Stimulated activated CD4-positive, alpha-beta T cell treated with anti-CD3 and anti-CD28 coated beads, Interleukin-12 subunit alpha, Interleukin-12 subunit beta, amount 100 ng/mL, for 24 hours (primary cell): ENCODE measurements around the gene CD7.
A peak's percentile ranks its signal among the peaks of the same experiment; 100 is the strongest.
"Not testable (repeated sequence)": the region's sequence is repeated elsewhere in the genome, so short reads cannot be mapped to it uniquely, and the experiment has no call there.

Experiments used
- DNase-seq, 2 experiments: peaks; one replicate each; pipeline ENCODE4 v3.0.0-alpha.2; 2020; ENCODE audit warnings: low read depth in 2 of 2

The CD7 gene

GRCh38 chr17:82317394-82318168 is at the start of gene CD7:
Gene CD7 (minus strand): TSS chr17:82317608. CDS start chr17:82317495, 113 bp downstream.
- peak in 1 of 2 experiments; percentile 71 for DNase-seq

GRCh38 chr17:82366749-82367148 is 49.3 kb upstream of the CD7 start:
- no peak for DNase-seq

- no peak for DNase-seq
Observed at GRCh38 chr17:82365606-82366295, 48.3 kb upstream of the CD7 start.

- no peak for DNase-seq
Observed at GRCh38 chr17:82361885-82362633, 44.7 kb upstream of the CD7 start.

GRCh38 chr17:82359451-82360074 is 42.2 kb upstream of the CD7 start:
- not testable (repeated sequence) for DNase-seq

GRCh38 chr17:82358465-82359350 is 41.3 kb upstream of the CD7 start, which contains the start of gene TEX19:
Gene TEX19 (plus strand): TSS chr17:82359247. CDS start chr17:82362151, 2,904 bp downstream.
- DNase-seq, result no peak

GRCh38 chr17:82357394-82357793 is 40.0 kb upstream of the CD7 start:
- no peak for DNase-seq

GRCh38 chr17:82356845-82357355 is 39.5 kb upstream of the CD7 start:
- no peak for DNase-seq

- DNase-seq, result no peak
Observed at GRCh38 chr17:82355770-82356427, 38.5 kb upstream of the CD7 start.

- no peak for DNase-seq
Observed at GRCh38 chr17:82354804-82355308, 37.4 kb upstream of the CD7 start.

- DNase-seq, result no peak
Observed at GRCh38 chr17:82353484-82353883, 36.1 kb upstream of the CD7 start.

GRCh38 chr17:82351713-82352488 is 34.5 kb upstream of the CD7 start:
- peak; percentile 65 to 80 for DNase-seq

- no peak for DNase-seq
Observed at GRCh38 chr17:82351254-82351712, 33.9 kb upstream of the CD7 start.

GRCh38 chr17:82350182-82351030 is 33.0 kb upstream of the CD7 start:
- peak in 1 of 2 experiments; percentile 45 for DNase-seq

- no peak for DNase-seq
Observed at GRCh38 chr17:82349287-82349701, 31.9 kb upstream of the CD7 start.

GRCh38 chr17:82348866-82349265 is 31.5 kb upstream of the CD7 start:
- no peak for DNase-seq

- DNase-seq, result no peak
Observed at GRCh38 chr17:82348434-82348833, 31.0 kb upstream of the CD7 start.

GRCh38 chr17:82347994-82348393 is 30.6 kb upstream of the CD7 start:
- not testable (repeated sequence) for DNase-seq
